Neuron (in vitro differentiated cells): ENCODE measurements around the gene EIF1AD.
"Not testable (repeated sequence)": the region's sequence is repeated elsewhere in the genome, so short reads cannot be mapped to it uniquely, and the experiment has no call there.

Experiments
- H2AFZ ChIP-seq: one replicate; pipeline ENCODE4 v1.6.1; 2013; ENCODE audit warnings: low read depth, mild to moderate bottlenecking, inconsistent platforms, low read length, moderate library complexity
- H3K27me3 ChIP-seq: one replicate; pipeline ENCODE4 v1.6.1; 2013; ENCODE audit warnings: low read length; ENCODE audit not compliant: insufficient read depth
- H3K36me3 ChIP-seq: one replicate; pipeline ENCODE4 v1.6.1; 2013; ENCODE audit warnings: low read length; ENCODE audit not compliant: insufficient read depth
- H3K4me1 ChIP-seq: one replicate; pipeline ENCODE4 v1.6.1; 2013; ENCODE audit warnings: low read length; ENCODE audit not compliant: insufficient read depth
- H3K4me3 ChIP-seq: 2 replicates; pipeline ENCODE4 v1.5.1; 2013; ENCODE audit warnings: mild to moderate bottlenecking, low read length, moderate library complexity
- H3K9me3 ChIP-seq: one replicate; pipeline ENCODE4 v1.6.1; 2013; ENCODE audit warnings: low read length

EIF1AD gene

DNA sequence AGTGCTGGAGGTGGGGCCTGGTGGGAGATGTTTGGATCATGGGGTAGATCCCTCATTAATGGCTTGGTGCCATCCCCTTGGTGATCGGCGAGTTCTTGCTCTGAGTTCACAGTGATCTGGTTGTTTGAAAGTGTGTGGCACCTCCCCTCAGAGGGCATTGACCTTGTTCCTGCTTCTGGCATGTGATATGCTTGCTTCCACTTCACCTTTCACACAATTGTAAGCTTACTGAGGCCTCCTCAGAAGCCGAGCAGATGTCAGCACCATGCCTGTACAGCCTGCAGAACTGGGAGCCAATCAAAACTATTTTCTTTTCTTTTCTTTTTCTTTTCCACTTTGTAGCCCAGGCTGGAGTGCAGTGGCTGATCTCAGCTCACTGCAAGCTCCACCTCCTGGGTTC is 35.4 kb upstream of the EIF1AD start:
- Histone ChIP-seq H3K4me1 (peaks cover 7% of the 10 kb centered on the region), H2AFZ (no peak overlapping the region), H3K9me3 (peaks cover 6% of the 10 kb centered on the region), H3K36me3 (no peaks in the 10 kb centered on the region), H3K27me3 (no peaks in the 10 kb centered on the region), H3K4me3 (no peak overlapping the region)

DNA sequence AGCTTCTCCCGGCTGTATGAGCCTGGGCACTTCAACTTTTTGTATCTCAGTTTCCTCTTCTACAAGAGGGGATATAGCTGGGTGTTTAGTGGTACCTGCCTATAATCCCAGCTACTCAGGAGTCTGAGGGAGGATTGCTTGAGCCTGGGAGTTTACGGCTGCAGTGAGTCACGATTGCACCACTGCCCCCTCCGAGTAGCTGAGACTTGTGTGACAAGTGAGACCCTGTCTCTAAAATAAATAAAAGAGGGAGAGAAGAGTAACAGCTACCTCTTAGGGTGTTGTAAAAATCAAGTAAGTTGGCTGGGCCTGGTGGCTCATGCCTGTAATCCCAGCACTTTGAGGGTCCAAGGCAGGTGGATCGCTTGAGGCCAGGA is 34.4 kb upstream of the EIF1AD start:
- Histone ChIP-seq H2AFZ (no peak overlapping the region), H3K36me3 (no peaks in the 10 kb centered on the region), H3K4me1 (peaks cover 7% of the 10 kb centered on the region), H3K9me3 (peaks cover 6% of the 10 kb centered on the region), H3K27me3 (no peaks in the 10 kb centered on the region), H3K4me3 (no peak overlapping the region)

GRCh38 chr11:66035653-66036333 is 33.8 kb upstream of the EIF1AD start:
- H2AFZ ChIP-seq = no peak overlapping the region
- no peaks in the 10 kb centered on the region for H3K36me3 ChIP-seq
- H3K9me3 ChIP-seq = peaks cover 6% of the 10 kb centered on the region
- no peak overlapping the region for H3K4me3 ChIP-seq
- no peaks in the 10 kb centered on the region for H3K27me3 ChIP-seq
- peaks cover 2% of the 10 kb centered on the region for H3K4me1 ChIP-seq

DNA sequence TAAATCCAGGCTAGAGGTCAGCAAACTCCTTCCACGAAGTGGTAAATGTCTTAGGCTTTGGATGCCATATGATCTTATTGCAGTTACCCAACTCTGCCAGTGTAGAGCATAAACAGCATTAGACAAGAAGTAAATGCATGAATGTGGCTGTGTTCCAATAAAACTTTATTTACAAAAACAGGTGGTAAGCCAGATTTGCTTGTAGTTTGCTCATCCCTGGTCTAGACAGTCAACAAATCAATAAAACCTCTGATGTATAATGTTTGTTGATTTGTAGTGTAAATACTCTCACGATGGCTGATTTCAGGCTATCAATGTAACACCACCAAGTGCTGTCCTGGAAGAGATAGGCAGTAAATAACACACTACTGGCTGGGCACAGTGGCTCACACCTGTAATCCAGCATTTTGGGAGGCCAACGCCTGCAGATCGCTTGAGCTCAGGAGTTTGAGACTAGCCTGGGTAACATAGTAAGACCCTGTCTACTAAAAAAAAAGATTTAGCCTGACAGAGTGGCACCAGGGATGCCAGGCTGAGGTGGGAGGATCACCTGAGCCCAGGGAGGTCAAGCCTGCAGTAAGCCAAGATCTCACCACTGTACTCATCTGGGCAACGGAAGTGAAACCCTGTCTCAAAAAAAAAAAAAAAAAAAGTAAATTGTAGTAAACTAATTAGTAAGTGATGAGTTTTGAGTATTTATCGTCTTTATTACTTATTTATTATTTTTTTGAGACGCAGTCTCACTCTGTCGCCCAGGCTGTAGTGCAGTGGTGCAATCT is 31.2 kb upstream of the EIF1AD start:
- H3K9me3 ChIP-seq = peaks cover 6% of the 10 kb centered on the region
- H3K4me3 ChIP-seq = no peak overlapping the region

DNA sequence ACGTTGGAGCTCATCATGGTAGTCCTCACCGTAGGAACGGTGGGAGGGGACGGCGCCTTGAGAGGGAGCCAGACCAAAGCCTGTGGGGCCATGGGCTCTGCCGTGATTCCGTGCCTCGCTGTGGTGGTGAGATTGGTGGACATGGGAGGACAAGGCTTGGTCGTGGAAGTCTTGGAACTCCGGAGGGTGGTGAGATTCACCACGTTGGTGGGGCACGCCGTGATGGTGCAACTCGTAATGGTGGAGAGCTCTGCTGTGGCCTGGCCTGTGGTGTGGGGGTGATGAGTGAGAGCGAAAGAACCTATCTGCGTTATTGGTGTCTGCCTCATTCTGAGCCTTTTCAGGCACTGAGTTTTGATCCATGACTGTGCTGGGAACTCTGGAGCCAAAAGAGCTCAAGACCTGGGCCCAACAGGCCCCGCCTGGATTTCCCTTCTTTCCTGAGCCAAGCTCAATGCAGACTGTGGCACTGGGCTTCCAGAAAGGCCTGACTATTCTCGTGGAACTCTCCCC is 24.1 kb upstream of the EIF1AD start, which contains the start of gene CATSPER1:
Gene CATSPER1, minus strand, starts transcription at position 463 of the 513 bp plus-strand sequence. Its CDS starts 100 bp downstream, at position 363.
- Histone ChIP-seq H3K4me3 (no peak within 1 kb of the TSS), H3K9me3 (no peaks in the 10 kb centered on the region), H3K27me3 (peaks cover 4% of the 10 kb centered on the region), H2AFZ (no peak within 1 kb of the TSS), H3K36me3 (no peaks in the 10 kb centered on the region), H3K4me1 (no peaks in the 10 kb centered on the region)

More for the DNA sequence above, 31.2 kb upstream of the EIF1AD start:
- no peaks in the 10 kb centered on the region for H3K4me1 ChIP-seq
- no peaks in the 10 kb centered on the region for H3K36me3 ChIP-seq
- no peaks in the 10 kb centered on the region for H3K27me3 ChIP-seq
- no peak overlapping the region for H2AFZ ChIP-seq

DNA sequence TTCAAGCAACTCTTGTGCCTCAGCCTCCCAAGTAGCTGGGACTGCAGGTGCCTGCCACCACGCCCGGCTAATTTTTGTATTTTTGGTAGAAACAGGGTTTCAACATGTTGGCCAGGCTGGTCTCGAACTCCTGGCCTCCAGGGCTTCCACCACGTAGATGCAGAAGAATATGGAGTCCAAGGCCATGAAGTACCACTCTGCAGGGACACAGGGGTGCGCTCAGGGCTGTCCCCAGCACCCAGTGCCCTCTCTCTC is 21.2 kb upstream of the EIF1AD start:
- not testable (repeated sequence) for H2AFZ ChIP-seq, H3K4me3 ChIP-seq, H3K9me3 ChIP-seq, H3K36me3 ChIP-seq, H3K4me1 ChIP-seq
- H3K27me3 ChIP-seq = peaks cover 10% of the 10 kb centered on the region

- no peaks in the 10 kb centered on the region for H3K4me1 ChIP-seq
- H2AFZ ChIP-seq = peak overlapping the region; percentile 42
- no peak overlapping the region for H3K4me3 ChIP-seq
- H3K36me3 ChIP-seq = no peaks in the 10 kb centered on the region
- no peaks in the 10 kb centered on the region for H3K9me3 ChIP-seq
- peaks cover 10% of the 10 kb centered on the region for H3K27me3 ChIP-seq
Observed at GRCh38 chr11:66022401-66023185, 20.6 kb upstream of the EIF1AD start.

DNA sequence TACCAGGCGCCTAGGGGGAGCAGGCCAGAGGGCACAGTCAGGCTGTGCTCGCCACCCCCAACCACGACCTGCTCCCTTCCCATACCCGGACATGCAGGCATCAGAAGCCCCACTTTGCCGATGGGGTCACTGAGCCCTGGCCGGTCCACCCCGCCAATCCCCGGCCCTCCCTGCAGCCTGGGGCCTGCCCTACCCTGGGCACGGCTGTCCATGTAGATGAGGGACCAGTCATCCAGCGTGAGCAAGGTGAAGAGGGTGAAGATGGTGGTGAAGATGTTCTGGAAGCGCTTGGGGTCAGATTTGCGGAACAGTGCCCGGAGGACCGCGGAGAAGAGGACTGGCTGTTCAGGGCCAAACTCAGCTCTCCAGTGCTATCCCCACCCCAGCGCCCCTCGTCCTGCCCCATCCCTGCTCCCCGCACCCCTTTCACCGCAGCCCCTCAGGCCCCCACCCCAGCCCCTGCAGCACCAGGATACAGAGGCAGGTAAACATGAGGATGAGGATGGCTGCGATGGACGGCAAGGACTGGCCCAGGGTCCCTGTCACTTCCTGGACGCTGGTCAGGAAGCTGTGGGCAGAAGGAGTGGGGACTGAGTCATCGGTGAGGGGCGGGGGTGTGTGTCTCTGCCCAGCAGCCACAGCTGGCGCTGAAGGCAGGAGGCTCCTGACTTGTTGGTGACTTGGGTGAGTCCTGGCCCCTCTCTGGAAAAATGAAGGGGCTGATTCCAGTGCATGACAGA is 18.8 kb upstream of the EIF1AD start:
- H3K36me3 ChIP-seq = no peaks in the 10 kb centered on the region
- H2AFZ ChIP-seq = no peak overlapping the region
- no peaks in the 10 kb centered on the region for H3K4me1 ChIP-seq
- H3K9me3 ChIP-seq = no peaks in the 10 kb centered on the region
- H3K4me3 ChIP-seq = no peak overlapping the region
- peaks cover 14% of the 10 kb centered on the region for H3K27me3 ChIP-seq

DNA sequence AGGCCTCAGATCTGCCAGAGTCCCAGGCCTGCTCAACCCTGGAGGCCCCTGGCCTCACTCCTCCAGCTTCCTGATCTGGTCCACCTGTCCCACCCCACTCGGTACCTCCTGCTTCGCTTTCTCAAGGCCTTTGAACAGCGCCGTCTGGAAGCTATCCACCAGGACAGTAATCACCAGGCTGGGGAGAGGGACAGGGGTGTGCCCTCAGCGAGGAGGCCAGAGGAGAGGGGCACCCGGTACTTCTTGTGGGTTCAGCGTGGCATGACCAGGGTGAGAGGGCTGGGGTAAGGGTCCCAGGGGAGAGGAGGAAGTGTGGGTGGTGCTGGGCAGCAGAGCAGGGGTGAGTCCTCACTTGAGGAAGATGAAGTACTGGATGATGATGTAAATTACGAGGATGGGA is 18.3 kb upstream of the EIF1AD start:
- no peaks in the 10 kb centered on the region for H3K4me1 ChIP-seq
- peaks cover 19% of the 10 kb centered on the region for H3K27me3 ChIP-seq
- no peaks in the 10 kb centered on the region for H3K36me3 ChIP-seq
- no peaks in the 10 kb centered on the region for H3K9me3 ChIP-seq
- no peak overlapping the region for H3K4me3 ChIP-seq
- H2AFZ ChIP-seq = no peak overlapping the region

GRCh38 chr11:66017321-66017720 is 15.4 kb upstream of the EIF1AD start:
- Histone ChIP-seq H2AFZ (no peak overlapping the region), H3K9me3 (no peaks in the 10 kb centered on the region), H3K27me3 (peaks cover 36% of the 10 kb centered on the region), H3K4me1 (no peaks in the 10 kb centered on the region), H3K4me3 (no peak overlapping the region), H3K36me3 (no peaks in the 10 kb centered on the region)

- H3K9me3 ChIP-seq = no peaks in the 10 kb centered on the region
- H2AFZ ChIP-seq = no peak overlapping the region
- H3K4me3 ChIP-seq = no peak overlapping the region
- no peaks in the 10 kb centered on the region for H3K36me3 ChIP-seq
- peaks cover 42% of the 10 kb centered on the region for H3K27me3 ChIP-seq
- H3K4me1 ChIP-seq = no peaks in the 10 kb centered on the region
Observed at GRCh38 chr11:66016793-66017177, 14.8 kb upstream of the EIF1AD start.

DNA sequence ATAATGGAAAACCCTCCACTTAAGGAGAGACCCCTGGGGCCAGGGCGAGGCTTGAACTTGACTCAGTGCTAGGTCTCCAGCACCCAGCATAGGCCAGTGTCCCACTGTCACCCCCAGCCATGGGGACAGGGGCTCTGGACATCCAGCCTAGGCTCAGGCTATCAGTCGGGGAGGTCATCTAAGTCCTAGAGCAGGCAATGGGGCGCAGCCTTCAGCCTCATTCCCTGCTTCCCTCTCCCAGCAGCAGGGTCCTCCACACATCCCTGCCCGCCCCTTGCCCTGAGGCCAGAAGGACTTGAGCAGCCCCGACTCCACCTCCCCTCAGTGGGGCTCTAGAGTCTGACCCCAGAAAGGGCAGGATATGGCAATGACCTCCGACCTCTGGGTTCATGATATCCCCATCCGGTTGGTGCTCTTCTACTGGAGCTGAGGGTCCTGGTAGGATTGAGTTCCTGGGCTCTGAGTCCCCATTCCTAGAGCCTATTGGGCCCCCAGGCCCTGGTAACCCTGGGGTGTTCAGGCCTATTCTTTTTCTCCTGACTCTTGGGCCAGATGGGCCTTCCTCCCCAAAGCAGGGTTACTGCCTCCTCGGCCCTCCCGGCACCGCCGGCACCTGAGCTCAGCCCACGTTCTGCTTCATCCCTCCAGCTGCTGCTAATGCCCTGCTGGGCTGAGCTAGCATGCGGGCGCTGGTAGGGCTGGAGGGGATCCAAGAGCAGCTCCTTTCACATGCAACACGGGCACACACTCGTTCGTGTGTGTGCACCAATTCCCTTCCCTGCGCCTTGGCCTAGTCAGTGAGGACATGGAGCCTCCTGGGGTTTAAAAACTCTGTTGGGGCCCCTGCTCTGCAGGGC is 14.2 kb upstream of the EIF1AD start:
- Histone ChIP-seq H3K4me3 (no peak overlapping the region), H3K36me3 (no peaks in the 10 kb centered on the region), H3K4me1 (no peaks in the 10 kb centered on the region), H3K9me3 (no peaks in the 10 kb centered on the region), H2AFZ (no peak overlapping the region), H3K27me3 (peaks cover 48% of the 10 kb centered on the region)
